HUDEP-2 (cell line): ENCODE measurements around the gene PSMD12.
"Not testable (repeated sequence)": the region's sequence is repeated elsewhere in the genome, so short reads cannot be mapped to it uniquely, and the experiment has no call there.

Experiments used
- DNase-seq, 76 experiments: peaks; one replicate each; lab custom pipeline; 2025; ENCODE audit not compliant: unreplicated experiment in 76 of 76; lab: John Stamatoyannopoulos, UW

Gene PSMD12

GRCh38 chr17:67316781-67317180 lies 49.6 kb downstream of the PSMD12 start:
- DNase-seq: no peak

- no peak for DNase-seq
Observed at GRCh38 chr17:67315865-67316264, 50.5 kb downstream of the PSMD12 start.

GRCh38 chr17:67312265-67312664 lies 54.1 kb downstream of the PSMD12 start:
- no peak for DNase-seq

- DNase-seq: no peak
Observed at GRCh38 chr17:67311575-67311974, 54.8 kb downstream of the PSMD12 start.

GRCh38 chr17:67310406-67310805 lies 56.0 kb downstream of the PSMD12 start:
- DNase-seq: no peak

GRCh38 chr17:67305446-67306235 lies 60.7 kb downstream of the PSMD12 start:
- not testable (repeated sequence) for DNase-seq

- no peak for DNase-seq
Observed at GRCh38 chr17:67297454-67297960, 68.9 kb downstream of the PSMD12 start.

- no peak for DNase-seq
Observed at GRCh38 chr17:67294451-67295199, 71.8 kb downstream of the PSMD12 start.

- DNase-seq: peak in 62 of 76 experiments; percentile 6 to 62 (median 33)
Observed at GRCh38 chr17:67293251-67294203, 72.8 kb downstream of the PSMD12 start.

GRCh38 chr17:67290711-67291291 lies 75.6 kb downstream of the PSMD12 start:
- DNase-seq: no peak

- DNase-seq: no peak
Observed at GRCh38 chr17:67290244-67290643, 76.1 kb downstream of the PSMD12 start.

GRCh38 chr17:67289181-67289876 lies 77.0 kb downstream of the PSMD12 start:
- peak in 1 of 76 experiments; percentile 4 for DNase-seq
